22Rv1 (cell line): ENCODE data around the gene TSPAN31.

ENCODE experiments used
- H3K27ac ChIP-seq: fragments of 450-650 bp; 2 replicates; pipeline ENCODE4 v1.5.1; 2017
- ZFX ChIP-seq: fragments of 450-650 bp; IDR thresholded peaks from 2 replicates; pipeline ENCODE4 v1.6.1; 2017; ENCODE audit warnings: antibody characterized with exemption, borderline replicate concordance
- TF ChIP-seq, protein P1 (sequence below): fragments of 450-650 bp; IDR thresholded peaks from 2 replicates; pipeline ENCODE4 v1.5.1; 2017; ENCODE audit warnings: mild to moderate bottlenecking

Gene TSPAN31

DNA sequence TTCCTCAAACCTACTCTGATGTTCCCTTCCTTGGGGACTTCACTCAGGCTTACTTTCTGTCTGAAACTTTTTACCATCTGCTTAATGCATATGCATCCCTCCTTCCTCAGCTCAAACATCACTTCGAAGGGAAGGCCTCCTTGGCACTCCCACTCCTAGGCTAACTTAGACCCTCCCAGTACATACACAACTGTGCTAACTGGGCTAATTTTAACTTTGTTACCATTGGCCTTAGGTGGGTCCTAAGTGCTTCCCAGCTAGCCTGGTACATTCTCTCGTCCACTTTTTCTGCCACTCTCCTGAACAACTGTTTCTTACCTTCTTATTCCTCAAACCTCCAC lies 31.4 kb downstream of the TSPAN31 start:
- H3K27ac ChIP-seq = no peak overlapping the region
- TF ChIP-seq, protein P1, sequence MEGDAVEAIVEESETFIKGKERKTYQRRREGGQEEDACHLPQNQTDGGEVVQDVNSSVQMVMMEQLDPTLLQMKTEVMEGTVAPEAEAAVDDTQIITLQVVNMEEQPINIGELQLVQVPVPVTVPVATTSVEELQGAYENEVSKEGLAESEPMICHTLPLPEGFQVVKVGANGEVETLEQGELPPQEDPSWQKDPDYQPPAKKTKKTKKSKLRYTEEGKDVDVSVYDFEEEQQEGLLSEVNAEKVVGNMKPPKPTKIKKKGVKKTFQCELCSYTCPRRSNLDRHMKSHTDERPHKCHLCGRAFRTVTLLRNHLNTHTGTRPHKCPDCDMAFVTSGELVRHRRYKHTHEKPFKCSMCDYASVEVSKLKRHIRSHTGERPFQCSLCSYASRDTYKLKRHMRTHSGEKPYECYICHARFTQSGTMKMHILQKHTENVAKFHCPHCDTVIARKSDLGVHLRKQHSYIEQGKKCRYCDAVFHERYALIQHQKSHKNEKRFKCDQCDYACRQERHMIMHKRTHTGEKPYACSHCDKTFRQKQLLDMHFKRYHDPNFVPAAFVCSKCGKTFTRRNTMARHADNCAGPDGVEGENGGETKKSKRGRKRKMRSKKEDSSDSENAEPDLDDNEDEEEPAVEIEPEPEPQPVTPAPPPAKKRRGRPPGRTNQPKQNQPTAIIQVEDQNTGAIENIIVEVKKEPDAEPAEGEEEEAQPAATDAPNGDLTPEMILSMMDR = no peak; the same call in 1 of the 2 replicates
- no peak for TF ChIP-seq ZFX

DNA sequence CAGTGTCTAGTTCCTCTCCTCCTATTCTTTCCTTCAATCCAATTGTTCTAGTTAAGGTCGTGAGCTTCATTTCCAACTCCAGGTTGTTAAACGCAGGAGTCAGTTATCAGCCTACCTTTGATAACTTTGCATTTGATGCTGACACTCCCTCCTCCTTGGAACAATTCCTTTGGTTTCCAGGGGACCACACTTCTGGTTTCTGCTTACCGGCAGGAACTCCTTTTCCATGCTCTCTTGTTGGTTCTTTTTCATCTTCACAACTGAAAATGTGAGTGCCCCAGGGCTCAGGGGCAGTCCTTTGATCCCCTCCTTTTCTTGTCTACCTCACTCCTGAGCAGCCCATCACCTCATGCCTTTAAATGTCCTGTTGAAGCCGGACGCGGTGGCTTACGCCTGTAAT lies 32.5 kb downstream of the TSPAN31 start:
- no peak overlapping the region for H3K27ac ChIP-seq
- TF ChIP-seq, protein P1 = no peak
- TF ChIP-seq ZFX = no peak

DNA sequence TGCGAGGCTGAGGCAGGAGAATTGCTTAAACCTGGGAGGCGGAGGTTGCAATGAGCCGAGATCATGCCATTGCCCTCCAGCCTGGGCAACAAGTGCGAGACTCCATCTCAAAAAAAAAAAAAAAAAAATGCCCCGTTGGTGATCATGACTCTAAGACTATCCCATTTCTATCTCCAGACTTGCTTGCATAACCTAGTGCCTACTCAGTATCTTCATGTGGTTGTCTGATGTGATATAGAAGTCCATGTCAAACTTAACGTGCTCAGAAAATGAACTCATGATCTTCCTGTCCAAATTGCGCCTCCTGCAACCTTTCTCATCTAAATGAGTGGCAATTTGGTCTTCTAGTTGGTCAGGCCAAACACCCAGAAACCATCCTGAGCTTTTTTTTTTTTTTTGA lies 33.1 kb downstream of the TSPAN31 start:
- TF ChIP-seq, protein P1 = no peak
- TF ChIP-seq ZFX = no peak

DNA sequence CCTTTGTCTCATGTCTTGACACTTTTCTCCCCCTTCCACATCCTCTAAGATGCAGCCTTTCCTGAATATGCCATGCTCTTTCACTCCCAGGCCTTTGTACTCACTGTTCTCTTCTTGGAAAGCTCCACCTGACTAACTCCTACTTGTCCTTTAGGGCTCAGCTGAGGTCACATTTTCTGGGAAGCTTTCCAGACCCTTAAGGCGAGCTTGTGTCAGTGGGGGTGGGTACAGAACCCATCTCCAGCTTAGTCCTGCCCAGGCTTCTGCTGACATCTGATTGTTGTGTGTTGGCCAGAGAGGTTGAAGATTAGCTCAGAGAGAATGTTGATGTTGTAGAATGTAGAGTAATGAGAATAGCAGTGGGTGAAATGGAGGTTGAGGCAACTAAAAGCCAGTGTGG lies 34.9 kb downstream of the TSPAN31 start:
- no peak overlapping the region for H3K27ac ChIP-seq
- TF ChIP-seq ZFX = no peak
- TF ChIP-seq, protein P1 = no peak

More for the DNA sequence above, 33.1 kb downstream of the TSPAN31 start:
- no peak overlapping the region for H3K27ac ChIP-seq

DNA sequence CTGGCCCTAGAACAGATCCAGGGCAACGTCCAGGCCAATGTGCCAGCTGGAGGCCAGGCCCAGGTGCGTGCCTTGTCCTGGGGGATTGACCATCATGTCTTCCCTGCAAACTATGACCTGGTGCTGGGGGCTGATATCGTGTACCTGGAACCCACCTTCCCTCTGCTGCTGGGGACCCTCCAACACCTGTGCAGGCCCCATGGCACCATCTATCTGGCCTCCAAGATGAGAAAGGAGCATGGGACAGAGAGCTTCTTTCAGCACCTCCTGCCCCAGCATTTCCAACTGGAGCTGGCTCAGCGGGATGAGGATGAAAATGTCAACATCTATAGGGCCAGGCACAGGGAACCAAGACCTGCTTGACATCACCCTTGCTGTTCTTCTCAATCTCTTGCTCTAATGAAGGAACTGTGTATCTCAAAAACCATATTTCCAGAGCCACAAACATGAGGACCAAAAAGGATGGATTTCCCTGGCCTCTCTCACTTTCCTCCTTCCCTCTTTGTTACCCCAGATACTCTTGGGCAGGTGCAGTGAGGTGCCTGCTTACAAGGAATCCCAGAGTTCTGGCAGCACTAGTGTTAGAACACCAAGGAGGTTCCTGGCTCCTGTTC lies 35.6 kb downstream of the TSPAN31 start:
- no peak overlapping the region for H3K27ac ChIP-seq
- TF ChIP-seq, protein P1 = no peak
- TF ChIP-seq ZFX = no peak

DNA sequence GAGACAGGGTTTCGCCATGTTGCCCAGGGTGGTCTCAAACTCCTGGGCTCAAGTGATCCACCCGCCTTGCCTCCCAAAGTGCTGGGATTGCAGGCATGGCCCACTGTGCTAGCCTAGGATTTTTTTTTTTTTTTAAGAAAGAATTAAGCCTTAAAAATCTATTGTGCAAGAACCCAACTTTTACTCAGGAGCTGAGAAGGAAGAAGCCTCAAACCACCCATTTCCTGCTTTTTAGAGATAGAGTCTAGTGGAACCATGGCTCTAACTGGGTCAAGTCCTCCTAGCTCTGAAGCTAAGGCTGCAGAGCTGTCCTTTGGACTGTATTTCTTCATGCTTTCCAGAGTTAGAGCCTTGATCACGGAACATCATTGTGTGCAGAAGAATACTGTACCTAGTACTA lies 36.4 kb downstream of the TSPAN31 start:
- TF ChIP-seq ZFX = no peak
- TF ChIP-seq, protein P1 = no peak
- no peak overlapping the region for H3K27ac ChIP-seq

DNA sequence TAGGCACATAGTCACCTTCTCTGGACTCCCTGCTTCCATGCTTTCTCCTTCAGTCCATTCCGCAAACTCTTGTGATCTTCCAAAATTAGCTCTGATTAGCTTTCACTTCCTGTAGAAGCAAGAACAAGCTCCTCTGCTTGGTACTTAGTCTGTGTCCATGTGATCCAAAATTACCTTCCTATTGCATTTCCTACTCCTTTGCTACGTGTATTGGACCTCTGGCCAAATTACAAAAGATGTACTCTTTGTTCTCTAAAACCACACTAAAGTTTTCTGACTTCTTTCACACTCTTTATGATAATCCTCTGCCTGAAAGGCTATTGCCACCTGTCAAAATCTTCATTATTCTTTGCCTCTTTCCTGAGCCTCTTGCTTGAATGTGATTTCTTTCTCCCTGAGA lies 37.0 kb downstream of the TSPAN31 start:
- TF ChIP-seq, protein P1 = no peak
- TF ChIP-seq ZFX = no peak
- H3K27ac ChIP-seq = peak overlapping the region; percentile 59; the same call in 1 of the 2 replicates
